Panc1 (cell line): ENCODE measurements around the gene YY1.

Experiments used
- POLR2AphosphoS5 ChIP-seq: IDR thresholded peaks from 2 replicates; pipeline ENCODE4 v1.6.1; 2012; ENCODE audit warnings: mild to moderate bottlenecking, low read depth, low read length, moderate library complexity
- REST ChIP-seq, 2 experiments: IDR thresholded peaks; 2 replicates each; pipeline ENCODE4 v1.6.1; 2011 to 2012; ENCODE audit warnings: low read depth in 2 of 2, control low read depth in 1 of 2, low read length in 1 of 2, mild to moderate bottlenecking in 1 of 2, moderate library complexity in 1 of 2; ENCODE audit not compliant: insufficient read depth in 1 of 2
- SIN3A ChIP-seq: IDR thresholded peaks from 2 replicates; pipeline ENCODE4 v1.6.1; 2012; ENCODE audit warnings: low read depth, mild to moderate bottlenecking, low read length, moderate library complexity, borderline replicate concordance; ENCODE audit not compliant: insufficient read depth
- TF ChIP-seq, protein P1 (sequence below): fragments of 450-650 bp; IDR thresholded peaks from 2 replicates; pipeline ENCODE4 v1.5.1; 2017; ENCODE audit warnings: mild to moderate bottlenecking

DNA sequence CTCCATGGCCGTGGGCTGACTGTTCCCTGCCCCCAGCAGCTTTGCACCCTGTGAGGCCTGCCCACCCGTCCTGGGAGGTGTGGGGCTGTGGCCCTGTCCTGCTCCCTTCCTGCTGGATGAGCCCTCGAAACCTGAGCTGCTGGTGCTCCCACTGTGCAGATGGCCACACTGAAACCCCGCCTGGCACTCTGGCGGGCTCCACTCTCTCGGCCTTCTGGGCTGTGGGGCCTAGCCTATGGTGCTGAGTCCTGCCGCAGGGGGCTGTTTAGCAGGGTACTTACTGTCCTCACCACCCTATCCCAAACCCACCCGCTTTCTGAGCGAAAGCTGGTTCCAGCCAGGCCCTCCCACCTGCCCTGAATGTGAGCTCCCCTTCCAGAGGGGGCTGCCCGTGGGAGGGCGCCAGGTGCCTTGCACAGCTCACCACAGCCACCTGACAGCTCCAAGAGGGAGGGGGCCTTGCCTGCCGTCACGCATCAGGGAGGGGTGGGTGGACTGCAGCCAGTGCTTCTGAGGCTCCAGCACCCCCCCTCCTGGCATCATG lies 91.5 kb downstream of the YY1 start:
- TF ChIP-seq, protein P1, sequence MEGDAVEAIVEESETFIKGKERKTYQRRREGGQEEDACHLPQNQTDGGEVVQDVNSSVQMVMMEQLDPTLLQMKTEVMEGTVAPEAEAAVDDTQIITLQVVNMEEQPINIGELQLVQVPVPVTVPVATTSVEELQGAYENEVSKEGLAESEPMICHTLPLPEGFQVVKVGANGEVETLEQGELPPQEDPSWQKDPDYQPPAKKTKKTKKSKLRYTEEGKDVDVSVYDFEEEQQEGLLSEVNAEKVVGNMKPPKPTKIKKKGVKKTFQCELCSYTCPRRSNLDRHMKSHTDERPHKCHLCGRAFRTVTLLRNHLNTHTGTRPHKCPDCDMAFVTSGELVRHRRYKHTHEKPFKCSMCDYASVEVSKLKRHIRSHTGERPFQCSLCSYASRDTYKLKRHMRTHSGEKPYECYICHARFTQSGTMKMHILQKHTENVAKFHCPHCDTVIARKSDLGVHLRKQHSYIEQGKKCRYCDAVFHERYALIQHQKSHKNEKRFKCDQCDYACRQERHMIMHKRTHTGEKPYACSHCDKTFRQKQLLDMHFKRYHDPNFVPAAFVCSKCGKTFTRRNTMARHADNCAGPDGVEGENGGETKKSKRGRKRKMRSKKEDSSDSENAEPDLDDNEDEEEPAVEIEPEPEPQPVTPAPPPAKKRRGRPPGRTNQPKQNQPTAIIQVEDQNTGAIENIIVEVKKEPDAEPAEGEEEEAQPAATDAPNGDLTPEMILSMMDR, result no peak
- no peak for TF ChIP-seq SIN3A
- TF ChIP-seq REST (IDR thresholded peaks at IDR 0.05; ENCODE audit: insufficient read depth in 1 of 2, low read depth in 2 of 2, low read length in 1 of 2), result no peak
- TF ChIP-seq POLR2AphosphoS5, result no peak
